Adipose tissue (tissue), 3 donors: ENCODE measurements around the gene CNKSR1. TPM values are rescaled to one million over a fixed set of nuclear protein-coding genes. Genes with fewer than 3 reads are reported as not detected.

Source experiments
- H3K27ac ChIP-seq: one replicate; pipeline ENCODE4 v1.5.1; 2013; ENCODE audit warnings: low read depth, low read length
- WGBS, 3 donors: extraction: QIAGEN DNeasy Blood & Tissue Kit; methylation state at CpG; one replicate each; pipeline ENCODE4 v1.1.7; 2013; 5-methylcytosine and 5-hydroxymethylcytosine counted together
- polyA plus RNA-seq, 3 donors: library from polyadenylated mRNA; stranded (reverse); fragments of 200-250 nt; gene quantifications; one replicate each; pipeline ENCODE4 v1.2.3, GENCODE V29; 2013
- donor health status: healthy with polysubstance abuse.
- donor health status: Bipolar disorder and iron deficiency.
- donor health status: healthy.

The CNKSR1 gene
- polyA plus RNA-seq, 3 donors = 1.1 to 13.7 (median 1.3) TPM

DNA sequence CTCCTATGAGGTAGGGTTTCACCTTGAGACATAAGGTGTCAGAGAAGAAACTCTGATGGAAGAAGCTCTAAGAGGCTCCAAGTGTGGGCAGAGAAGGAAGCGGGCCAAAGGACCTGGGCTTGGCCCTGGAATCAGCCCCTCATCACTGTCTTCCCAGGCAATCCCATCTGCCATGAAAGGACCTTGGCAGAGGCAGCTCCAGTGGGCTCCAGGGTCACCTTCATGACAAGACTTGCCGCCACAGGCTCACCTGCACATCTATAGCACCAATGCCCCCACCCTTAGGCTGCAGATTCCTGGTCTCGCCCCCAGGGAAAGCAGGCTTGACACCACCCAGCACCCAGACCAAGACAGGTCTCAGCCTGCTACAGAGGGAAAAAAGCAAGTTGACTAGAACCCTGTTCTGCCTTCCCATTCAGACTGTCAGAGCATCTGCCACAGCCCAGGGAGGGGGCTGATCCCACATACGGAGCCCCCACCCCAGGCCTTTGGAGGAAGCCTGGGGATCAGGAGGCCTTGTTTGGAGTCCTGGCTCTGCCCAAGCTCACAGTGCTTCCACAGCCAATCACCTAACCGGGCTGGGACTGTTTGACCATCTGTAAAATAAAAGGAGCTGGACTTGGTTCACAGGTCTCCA, 18.9 kb upstream of the CNKSR1 start:
- no peak overlapping the region for H3K27ac ChIP-seq
- 81 to 83% (median 83%) methylated on average over 5 of the region's 5 CpGs for WGBS, 3 donors

DNA sequence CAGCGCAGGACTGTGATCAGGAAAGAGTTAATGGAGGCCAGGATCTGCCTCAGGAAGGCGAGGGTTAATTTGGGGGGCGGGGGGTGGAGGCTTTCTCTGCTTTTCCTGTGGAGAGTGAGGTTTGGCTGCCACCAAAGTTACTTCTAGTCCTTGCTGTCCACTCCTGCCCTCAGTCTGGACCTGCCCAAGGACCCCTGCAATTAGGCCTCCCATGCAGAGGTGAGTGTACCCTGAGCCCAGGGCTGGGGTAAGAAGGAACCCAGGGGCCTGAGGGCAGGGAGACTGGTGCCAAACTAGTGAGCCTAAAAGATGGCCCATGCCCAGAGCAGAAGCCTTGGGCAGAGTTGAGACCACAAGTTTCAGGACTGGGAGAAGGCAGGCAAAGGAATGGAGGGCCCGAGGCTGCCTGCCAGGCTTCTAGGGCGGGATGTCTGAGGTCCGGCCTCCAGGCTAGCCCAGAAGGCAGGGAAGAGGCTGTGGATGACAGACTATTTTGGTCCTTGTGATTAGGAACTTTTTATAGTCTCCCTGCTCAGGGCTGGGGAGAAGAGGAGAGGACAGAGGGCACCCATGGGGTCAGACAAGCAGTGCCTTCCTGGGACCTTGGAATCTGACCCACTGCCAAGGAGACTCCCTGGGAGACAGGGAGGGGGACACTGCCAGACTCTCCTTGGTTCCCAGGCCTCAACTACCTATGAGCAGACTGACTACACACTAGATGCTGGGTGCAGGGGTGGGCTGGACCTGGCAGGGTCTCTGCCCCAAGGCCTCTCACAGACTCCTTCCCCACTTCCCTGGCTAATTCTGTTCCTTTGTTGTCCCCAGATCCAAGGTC, 18.2 kb upstream of the CNKSR1 start, which contains the start of gene FAM110D:
TSS of gene FAM110D (plus strand) at position 172 of the 835 bp plus-strand sequence. CDS start 2,213 bp downstream, outside the sequence.
- WGBS, 3 donors = 37 to 49% (median 47%) methylated on average over 6 of the region's 6 CpGs

DNA sequence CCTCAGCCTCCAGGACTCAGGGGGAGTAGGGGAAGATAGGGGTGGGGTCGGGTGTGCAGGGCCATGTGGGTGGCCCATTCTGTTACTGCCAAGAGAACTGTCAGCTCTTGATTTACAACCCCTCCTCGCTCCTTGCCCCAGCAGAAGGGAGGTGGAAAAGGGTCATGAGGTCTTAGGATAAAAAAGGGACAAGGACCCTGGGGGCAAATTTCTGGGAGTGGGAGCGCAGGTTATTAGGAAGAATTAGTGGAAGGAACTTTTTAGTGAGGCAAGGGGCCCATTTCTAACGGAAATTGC, 17.6 kb upstream of the CNKSR1 start:
- H3K27ac ChIP-seq = no peak overlapping the region
- WGBS, 3 donors = 66 to 78% (median 72%) methylated on average over 4 of the region's 4 CpGs

More for the DNA sequence above, 18.2 kb upstream of the CNKSR1 start, which contains the start of gene FAM110D:
- peak within 1 kb of the TSS; percentile 17 for H3K27ac ChIP-seq

DNA sequence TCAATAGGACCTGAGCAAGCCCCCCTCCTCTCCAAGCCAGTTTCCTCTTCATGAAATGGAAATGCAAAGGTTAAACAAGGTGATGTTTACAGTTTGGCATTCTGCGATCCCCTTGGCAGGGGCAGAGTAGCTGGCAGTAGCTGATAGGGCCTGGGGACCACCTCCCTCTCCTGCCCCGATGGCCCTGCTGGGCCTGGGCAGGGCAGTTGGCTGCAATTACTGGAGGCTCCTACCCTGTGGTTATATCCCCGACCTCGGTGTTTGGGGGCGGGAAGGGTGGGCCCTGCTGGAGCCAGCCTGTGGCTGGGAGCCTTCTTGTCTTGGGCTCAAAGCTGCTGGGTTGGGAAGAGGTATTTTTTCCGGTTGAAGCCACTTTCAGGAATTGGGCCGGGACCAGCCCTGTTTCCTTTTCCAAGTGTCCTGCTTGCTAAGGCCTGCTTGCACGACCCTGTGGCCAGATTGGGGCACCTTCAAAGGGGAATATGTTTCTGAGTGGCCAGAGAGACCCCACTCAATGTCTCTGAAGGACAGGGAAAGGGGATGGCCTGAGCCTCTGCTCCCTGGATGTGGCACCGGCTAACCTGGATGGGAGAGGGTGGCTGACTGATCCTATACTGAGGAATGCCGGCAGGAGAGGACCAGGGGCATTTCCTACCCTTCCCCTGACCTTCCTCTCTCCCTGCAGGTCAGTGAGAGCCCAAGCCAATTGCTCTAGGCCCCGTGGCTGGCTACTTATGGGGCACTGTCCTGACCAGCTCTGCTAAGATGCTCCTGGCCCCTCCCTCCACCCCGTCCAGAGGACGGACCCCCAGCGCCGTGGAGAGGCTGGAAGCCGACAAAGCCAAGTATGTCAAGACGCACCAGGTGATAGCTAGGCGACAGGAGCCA, 16.5 kb upstream of the CNKSR1 start:
- H3K27ac ChIP-seq = no peak overlapping the region
- 40 to 51% (median 49%) methylated on average over 18 of the region's 18 CpGs for WGBS, 3 donors

DNA sequence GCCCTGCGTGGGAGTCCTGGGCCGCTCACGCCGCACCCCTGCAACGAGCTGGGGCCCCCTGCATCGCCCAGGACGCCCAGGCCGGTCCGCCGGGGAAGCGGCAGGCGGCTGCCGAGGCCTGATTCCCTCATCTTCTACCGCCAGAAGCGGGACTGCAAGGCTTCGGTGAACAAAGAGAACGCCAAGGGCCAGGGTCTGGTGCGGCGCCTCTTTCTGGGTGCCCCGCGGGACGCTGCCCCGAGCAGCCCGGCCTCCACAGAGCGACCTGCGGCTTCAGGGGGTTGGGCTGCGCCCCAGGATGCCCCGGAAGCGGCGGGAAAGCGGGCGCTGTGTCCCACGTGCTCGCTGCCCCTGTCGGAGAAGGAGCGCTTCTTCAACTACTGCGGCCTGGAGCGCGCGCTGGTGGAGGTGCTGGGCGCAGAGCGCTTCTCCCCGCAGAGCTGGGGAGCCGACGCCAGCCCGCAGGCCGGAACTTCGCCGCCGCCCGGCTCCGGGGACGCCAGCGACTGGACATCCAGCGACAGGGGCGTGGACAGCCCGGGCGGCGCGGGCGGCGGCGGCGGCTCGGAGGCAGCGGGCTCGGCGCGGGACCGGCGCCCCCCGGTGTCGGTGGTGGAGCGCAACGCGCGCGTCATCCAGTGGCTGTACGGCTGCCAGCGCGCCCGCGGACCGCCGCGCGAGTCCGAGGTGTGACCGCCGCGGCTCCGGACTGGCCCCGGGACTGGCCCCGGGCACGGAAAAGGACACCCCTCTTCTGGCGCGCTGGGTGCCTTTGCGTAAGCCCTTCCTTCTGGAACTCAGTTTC, 15.7 kb upstream of the CNKSR1 start:
- 1 to 3% (median 3%) methylated on average over 68 to 98 of the region's 98 CpGs for WGBS, 3 donors
- no peak overlapping the region for H3K27ac ChIP-seq

DNA sequence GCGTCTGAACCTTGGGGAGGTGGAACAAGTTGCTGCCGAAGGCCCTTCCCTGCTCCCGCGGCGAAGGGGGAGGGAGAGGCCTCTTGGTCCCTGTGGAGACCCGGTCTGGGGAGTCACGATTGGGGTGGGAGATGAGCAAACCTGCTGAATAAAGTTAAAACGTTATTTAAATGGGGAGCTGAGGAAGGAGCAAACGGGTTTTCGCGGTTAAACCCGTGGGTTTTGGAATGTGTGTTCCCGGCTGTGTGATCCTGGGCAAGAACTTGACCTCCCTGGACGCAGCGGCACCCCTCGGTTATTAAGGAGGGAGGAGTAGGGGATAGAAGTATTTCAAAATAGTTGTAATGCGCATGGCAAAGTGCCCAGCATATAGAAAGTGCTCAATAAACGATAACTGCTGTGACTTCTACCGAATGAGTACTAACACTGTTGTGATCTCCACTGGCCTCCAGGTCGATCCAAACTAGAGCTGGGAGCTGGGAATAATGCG, 15.0 kb upstream of the CNKSR1 start:
- no peak overlapping the region for H3K27ac ChIP-seq

DNA sequence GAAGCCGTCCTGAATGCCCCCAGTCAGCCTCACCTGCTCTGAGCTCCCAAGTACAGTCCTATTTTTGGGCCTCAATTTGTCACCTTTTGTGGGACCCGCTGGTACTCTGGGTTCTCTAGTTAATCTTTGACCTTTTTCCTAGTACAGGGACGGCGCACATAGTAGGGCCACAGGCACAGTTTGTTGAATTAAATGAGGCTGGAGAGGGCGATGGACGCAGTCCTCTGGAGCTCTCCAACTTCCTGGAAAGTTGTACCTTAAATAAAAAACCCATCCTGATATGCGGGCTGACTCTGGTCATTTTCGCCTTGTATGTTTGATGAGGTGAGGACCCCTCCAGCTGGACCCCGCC, 13.6 kb upstream of the CNKSR1 start:
- WGBS, 3 donors = 45 to 66% (median 64%) methylated on average over 9 of the region's 9 CpGs
- no peak overlapping the region for H3K27ac ChIP-seq

More for the DNA sequence above, 15.0 kb upstream of the CNKSR1 start:
- WGBS, 3 donors = 28 to 30% (median 30%) methylated on average over 21 of the region's 21 CpGs

DNA sequence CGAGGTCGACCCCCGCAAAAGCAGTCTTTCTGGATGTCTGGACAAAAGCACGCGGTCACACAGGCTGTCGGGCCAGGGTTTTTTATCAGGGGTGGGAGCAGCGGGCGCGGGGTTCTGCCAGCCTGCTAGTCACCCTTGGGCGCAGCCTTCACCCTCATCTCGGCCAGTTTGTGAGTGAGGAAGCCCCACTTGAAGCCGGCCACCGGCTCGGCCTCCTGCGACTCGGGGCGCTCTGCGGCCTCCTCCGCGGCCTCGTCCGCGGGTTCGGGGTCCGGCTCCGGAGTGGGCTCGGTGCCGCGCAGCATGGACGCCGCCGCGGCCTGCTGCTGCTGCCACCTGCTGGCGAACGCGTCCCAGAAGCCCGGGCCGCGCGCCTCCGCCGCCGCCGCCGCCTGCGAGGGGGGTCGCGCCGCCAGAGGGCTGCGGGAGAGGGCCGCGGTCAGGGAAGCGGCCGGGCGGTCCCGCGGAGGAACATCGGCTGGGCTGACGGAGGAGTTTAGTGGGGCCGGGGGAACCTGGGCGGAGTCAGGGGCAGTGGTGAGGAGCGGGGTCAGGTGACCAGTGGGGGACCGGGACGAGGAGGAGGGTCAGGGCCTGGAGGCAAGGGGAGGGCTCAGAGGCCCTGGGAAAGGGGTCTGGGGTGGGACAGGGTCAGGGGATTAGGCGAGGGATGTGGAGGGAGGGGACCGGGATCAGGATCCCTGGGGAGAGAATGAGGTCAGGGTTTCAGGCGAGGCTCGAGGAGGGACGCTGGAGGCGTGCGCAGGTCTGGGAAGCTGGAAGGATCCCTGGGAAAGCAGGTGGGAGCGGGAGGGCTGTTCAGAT, 13.0 kb upstream of the CNKSR1 start:
- H3K27ac ChIP-seq = no peak overlapping the region
- WGBS, 3 donors = 10 to 13% (median 11%) methylated on average over 56 to 72 of the region's 72 CpGs

DNA sequence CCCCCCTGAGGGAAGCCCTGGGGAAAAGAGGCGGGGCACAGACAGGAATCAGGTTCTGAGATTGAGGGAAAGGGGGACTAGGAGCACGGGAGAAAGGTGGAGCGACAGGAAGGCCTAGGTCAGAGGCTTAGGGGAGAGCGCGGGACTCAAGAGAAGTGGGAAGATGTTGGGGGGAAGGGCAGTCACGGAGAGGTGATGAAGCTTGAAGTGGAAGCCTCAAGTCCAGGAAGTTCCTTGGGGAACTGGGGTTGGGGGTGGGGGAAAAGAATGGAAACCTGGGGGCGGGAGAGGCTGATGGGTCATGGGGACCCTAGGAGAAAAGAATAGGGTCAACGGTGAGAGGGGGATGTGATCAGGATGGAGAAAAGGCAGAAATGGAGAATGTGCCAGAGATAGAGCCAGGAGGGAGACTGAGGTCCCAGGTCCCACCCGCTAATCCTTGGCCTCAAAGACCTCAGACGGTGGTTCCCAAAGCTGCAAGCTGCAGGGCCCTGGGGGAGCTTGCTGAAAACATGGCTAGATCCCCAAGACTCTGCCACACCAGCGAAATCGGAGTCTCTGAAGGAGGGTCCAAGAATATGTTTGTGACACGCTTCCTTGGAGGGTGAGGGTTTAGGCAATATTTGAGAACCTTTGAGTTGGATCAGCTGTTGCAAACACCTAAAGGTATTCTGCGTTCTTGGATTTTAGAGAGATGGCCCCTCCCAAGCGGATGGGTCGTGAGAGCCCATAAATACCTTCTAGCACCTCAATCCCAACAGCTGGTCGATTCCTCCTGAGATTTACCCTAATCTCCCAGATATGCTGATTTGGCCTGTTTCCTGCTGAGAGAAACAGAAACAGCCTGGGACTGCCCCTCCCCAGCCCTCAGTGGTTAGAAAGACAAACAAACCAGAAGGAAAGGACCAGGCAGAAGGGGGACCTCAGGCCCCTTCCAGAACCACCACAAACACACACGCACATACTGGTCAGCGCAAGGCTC, 12.1 kb upstream of the CNKSR1 start:
- WGBS, 3 donors = 67 to 72% (median 70%) methylated on average over 19 of the region's 19 CpGs
- no peak overlapping the region for H3K27ac ChIP-seq

DNA sequence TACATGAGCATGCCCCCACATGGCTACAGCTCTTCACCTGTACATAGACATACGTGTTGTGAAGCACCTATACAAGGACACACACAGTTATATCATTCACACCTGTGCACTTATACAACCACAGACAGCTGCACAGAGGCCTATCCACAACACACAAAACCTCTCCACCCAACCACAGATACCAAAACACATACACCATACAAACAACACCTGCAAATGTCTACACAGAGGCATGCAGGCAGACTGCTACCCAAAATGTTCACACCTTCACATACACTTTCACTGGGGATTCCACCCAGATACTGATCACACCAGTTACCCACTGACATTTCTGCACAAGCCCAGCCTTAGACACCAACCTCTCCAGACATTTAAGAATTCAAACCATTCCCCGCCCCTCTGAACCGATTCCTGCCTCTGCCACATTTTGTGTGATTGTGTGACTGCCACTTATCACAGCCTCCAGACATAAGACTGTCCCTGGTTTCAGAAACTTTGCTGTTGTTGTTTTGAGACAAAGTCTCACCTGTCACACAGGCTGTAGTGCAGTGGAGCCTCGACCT, 10.5 kb upstream of the CNKSR1 start:
- WGBS, 3 donors = 76 to 86% (median 80%) methylated on average over 4 of the region's 4 CpGs
- no peak overlapping the region for H3K27ac ChIP-seq

DNA sequence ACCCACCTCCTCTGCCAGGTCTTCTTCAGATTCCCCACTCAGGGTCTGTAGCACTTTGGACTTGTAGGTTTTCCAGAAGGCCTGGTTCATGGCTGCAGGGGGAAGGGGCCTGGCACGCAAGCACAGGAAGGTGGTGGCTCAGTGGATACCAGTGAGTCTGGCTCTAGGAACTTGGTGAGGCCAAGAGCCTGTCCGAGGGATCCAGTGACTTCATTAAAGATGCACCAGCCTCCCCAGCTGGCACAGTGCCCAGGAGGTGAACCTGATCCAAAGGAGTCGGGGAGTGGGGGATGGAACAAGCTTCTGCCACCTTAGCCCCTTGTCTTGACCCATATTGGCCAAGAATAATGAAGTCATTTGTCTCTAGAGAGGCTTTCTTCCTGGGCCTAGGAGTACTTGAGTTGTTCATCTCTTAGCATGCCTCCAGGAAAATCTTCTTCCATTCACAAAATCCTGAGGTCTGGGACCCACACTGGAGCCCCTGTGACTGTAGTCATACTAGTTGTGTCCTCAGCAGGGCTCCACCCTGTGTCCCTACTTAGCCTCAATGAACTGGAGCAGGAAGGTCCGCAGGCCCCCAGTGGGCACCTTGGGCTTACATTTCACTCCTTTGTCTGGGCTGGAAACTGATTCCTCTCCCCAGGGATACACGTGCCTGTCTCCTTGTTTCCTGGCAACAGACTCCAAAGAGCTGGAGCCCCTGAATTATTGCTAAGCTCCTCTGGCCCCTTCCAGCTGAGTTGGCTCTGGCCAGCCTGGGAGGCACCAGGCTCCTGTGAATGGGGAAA, 8.7 kb upstream of the CNKSR1 start, which contains the start of gene C1orf232:
TSS of gene C1orf232 (minus strand) at position 554 of the 788 bp plus-strand sequence. CDS start at position 90, 464 bp downstream.
- WGBS, 3 donors = 69 to 73% (median 69%) methylated on average over 5 of the region's 5 CpGs
- H3K27ac ChIP-seq = no peak within 1 kb of the TSS

DNA sequence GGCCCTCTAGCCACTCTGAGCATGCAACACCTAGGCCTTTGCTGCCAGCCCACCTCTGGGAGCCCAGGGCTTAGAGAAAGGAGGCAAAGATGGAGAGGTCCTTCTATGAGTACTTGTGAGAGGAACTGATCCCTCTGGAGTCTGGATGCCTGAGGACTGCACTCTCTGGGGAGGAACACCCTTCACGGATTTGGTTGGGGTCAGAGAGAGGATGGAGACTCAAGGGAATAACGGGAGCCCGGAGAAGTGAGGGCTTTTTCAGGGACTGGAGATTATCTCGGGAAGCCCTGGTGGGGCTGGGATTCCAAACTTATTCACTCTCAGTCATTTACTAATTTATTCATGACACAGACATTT, 8.1 kb upstream of the CNKSR1 start:
- WGBS, 3 donors = 45 to 60% (median 57%) methylated on average over 4 of the region's 4 CpGs
- H3K27ac ChIP-seq = no peak overlapping the region

DNA sequence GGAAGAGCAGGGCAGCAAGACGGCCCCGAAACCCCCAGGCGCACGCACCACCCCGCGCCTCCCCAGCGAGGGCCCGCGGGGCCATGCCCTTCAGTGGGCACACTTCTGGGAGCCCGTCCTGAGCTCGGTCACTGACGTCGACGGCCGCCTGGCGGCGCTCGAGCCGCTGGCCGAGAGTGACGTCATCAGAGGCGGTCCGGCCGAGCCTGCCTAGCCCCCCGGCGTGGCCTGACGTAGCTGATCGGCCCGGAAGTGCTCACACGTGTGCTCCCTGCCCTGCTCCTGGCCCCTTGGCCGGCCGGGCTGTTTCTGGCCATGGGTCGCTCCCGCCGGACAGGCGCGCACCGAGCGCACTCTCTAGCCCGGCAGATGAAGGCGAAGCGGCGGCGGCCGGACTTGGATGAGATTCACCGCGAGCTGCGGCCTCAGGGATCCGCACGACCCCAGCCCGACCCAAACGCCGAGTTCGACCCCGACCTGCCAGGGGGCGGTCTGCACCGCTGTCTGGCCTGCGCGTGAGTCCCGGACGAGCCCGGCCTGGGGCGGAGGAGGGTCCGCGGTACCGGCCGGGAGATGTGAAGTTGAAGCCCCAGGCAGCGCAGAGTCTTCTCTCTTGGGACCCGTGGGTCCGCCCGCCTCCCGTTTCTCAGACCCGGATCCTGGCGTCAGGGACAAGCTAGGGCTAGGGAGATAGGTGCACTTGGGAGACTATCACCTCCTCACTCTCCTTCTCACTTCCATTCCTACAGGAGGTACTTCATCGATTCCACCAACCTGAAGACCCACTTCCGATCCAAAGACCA, 7.4 kb upstream of the CNKSR1 start, which contains the start of gene ZNF593:
TSS of gene ZNF593 (plus strand) at position 240 of the 803 bp plus-strand sequence. CDS start at position 316, 76 bp downstream.
- WGBS, 3 donors = 1% methylated on average over 62 to 76 of the region's 76 CpGs

DNA sequence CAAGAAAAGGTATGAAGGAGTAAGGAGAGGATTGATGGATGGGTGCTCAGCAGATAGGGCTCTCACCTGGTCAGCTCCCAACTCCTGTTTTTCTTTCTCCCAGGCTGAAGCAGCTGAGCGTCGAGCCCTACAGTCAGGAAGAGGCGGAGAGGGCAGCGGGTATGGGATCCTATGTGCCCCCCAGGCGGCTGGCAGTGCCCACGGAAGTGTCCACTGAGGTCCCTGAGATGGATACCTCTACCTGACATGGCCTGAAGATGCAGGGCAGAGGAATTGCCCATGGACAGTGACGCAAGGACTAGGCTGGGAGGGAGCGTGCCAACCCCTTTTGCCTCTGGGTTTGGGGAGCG, 6.8 kb upstream of the CNKSR1 start:
- no peak overlapping the region for H3K27ac ChIP-seq
- 51 to 69% (median 67%) methylated on average over 9 of the region's 9 CpGs for WGBS, 3 donors

More for the DNA sequence above, 7.4 kb upstream of the CNKSR1 start, which contains the start of gene ZNF593:
- no peak within 1 kb of the TSS for H3K27ac ChIP-seq
